ENCODE data around the gene IL17RE.
"Not testable (repeated sequence)": the region's sequence is repeated elsewhere in the genome, so short reads cannot be mapped to it uniquely, and the experiment has no call there.

The IL17RE gene

GRCh38 chr3:9935966-9936510 is 33.4 kb downstream of the IL17RE start:
- no peak overlapping the region for H3K4me3 ChIP-seq (ENCODE audit: low read depth, low read length)
- TF ChIP-seq, protein P1, sequence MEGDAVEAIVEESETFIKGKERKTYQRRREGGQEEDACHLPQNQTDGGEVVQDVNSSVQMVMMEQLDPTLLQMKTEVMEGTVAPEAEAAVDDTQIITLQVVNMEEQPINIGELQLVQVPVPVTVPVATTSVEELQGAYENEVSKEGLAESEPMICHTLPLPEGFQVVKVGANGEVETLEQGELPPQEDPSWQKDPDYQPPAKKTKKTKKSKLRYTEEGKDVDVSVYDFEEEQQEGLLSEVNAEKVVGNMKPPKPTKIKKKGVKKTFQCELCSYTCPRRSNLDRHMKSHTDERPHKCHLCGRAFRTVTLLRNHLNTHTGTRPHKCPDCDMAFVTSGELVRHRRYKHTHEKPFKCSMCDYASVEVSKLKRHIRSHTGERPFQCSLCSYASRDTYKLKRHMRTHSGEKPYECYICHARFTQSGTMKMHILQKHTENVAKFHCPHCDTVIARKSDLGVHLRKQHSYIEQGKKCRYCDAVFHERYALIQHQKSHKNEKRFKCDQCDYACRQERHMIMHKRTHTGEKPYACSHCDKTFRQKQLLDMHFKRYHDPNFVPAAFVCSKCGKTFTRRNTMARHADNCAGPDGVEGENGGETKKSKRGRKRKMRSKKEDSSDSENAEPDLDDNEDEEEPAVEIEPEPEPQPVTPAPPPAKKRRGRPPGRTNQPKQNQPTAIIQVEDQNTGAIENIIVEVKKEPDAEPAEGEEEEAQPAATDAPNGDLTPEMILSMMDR (IDR thresholded peaks at IDR 0.05; ENCODE audit: borderline replicate concordance, insufficient read depth, low read depth, low read length), result no peak

GRCh38 chr3:9937486-9938238 is 35.0 kb downstream of the IL17RE start:
- no peak overlapping the region for H3K4me3 ChIP-seq (ENCODE audit: low read depth, low read length)
- TF ChIP-seq, protein P1 (IDR thresholded peaks at IDR 0.05; ENCODE audit: borderline replicate concordance, insufficient read depth, low read depth, low read length), result no peak

DNA sequence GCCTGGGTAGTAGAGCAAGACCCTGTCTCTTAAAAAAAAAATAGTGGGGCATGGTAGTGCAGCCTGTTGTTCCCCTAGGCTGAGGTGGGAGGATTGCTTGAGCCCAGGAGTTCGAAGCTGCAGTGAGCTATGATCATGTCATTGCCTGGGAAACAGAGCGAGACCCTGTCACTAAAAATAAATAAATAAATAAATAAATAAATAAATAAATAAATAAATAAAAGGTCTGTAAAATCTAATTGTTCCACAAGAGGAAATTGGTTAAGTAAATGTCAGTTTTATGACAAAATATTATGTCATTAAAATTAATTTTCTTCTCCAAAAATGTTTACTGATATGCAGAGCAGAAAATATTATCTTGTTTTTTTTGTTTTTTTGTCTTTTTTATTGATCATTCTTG is 36.3 kb downstream of the IL17RE start:
- TF ChIP-seq, protein P1 (IDR thresholded peaks at IDR 0.05; ENCODE audit: borderline replicate concordance, insufficient read depth, low read depth, low read length), result no peak
- no peak overlapping the region for H3K4me3 ChIP-seq (ENCODE audit: low read depth, low read length)

GRCh38 chr3:9939906-9940305 is 37.3 kb downstream of the IL17RE start:
- H3K4me3 ChIP-seq (ENCODE audit: low read depth, low read length), result not testable (repeated sequence)

DNA sequence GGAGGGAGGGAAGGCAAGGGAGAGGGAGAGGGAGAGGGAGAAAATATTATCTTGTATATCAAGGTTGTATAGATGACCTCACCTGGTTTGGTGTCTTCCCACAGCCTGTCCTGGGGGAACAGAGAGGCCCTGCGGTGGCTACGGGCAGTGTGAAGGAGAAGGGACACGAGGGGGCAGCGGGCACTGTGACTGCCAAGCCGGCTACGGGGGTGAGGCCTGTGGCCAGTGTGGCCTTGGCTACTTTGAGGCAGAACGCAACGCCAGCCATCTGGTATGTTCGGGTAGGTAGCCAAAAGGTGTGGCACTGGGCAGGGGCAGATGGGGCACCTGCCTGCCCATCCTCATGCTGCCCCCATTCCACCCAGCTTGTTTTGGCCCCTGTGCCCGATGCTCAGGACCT is 38.1 kb downstream of the IL17RE start:
- no peak overlapping the region for H3K4me3 ChIP-seq (ENCODE audit: low read depth, low read length)
- TF ChIP-seq, protein P1 (IDR thresholded peaks at IDR 0.05; ENCODE audit: borderline replicate concordance, insufficient read depth, low read depth, low read length), result no peak

- H3K4me3 ChIP-seq (ENCODE audit: low read depth, low read length), result no peak overlapping the region
- TF ChIP-seq, protein P1 (IDR thresholded peaks at IDR 0.05; ENCODE audit: borderline replicate concordance, insufficient read depth, low read depth, low read length), result no peak
Observed at GRCh38 chr3:9942164-9942563, 39.5 kb downstream of the IL17RE start.

DNA sequence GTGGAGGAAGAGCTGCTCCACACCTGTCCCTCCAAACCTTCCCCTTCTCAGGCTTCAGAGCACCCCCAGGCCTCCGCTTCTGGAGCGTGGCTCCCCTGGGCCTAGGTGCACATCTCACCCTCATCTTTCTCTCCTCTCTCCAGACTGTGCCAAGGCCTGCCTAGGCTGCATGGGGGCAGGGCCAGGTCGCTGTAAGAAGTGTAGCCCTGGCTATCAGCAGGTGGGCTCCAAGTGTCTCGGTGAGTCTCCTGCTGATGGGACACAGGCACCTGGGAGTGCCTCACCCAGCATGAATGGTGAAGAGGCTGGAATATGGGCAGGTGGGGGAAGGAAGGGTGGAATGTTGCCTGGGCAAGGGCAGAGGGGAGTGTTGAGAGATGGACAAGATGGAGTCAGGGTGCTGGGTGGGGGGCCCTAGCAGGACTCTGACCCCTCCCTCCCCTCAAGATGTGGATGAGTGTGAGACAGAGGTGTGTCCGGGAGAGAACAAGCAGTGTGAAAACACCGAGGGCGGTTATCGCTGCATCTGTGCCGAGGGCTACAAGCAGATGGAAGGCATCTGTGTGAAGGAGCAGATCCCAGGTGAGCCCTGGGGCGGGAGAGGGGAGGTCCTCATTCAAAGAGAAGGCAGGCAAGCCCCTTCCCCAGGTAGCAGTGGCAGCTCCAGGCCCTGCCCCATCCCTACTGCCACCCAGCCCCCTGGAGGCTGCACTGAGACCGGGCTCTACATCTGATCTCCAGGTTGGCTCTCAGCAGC is 40.5 kb downstream of the IL17RE start:
- TF ChIP-seq, protein P1 (IDR thresholded peaks at IDR 0.05; ENCODE audit: borderline replicate concordance, insufficient read depth, low read depth, low read length), result no peak
- no peak overlapping the region for H3K4me3 ChIP-seq (ENCODE audit: low read depth, low read length)
